ENCODE data around the gene SLFNL1. TPM values are rescaled to one million over a fixed set of nuclear protein-coding genes. Genes with fewer than 3 reads are reported as not detected.

Gene SLFNL1
- polyA plus RNA-seq, 6 donors from 2014 or later = 0.19 to 0.65 (median 0.35) TPM; not detected in 1

GRCh38 chr1:40988280-40988679 is 33.2 kb downstream of the SLFNL1 start:
- DNase-seq = no peak
- ATAC-seq (ENCODE audit: low read depth in 2 of 2) = no peak
- Mint-ChIP-seq H3K27ac (no peak overlapping the region), H3K27me3 (no peaks in the 10 kb centered on the region), H3K4me3 (no peak overlapping the region), H3K4me1 (peaks cover 0 to 7% (median 1%) of the 10 kb centered on the region in 3 donors), H3K9me3 (no peaks in the 10 kb centered on the region), H3K36me3 (peaks cover 47 to 67% of the 10 kb centered on the region in 2 donors)

GRCh38 chr1:40987439-40988276 is 33.9 kb downstream of the SLFNL1 start:
- ATAC-seq (ENCODE audit: low read depth in 2 of 2) (no peak), DNase-seq (no peak)
- Mint-ChIP-seq H3K4me1 (peaks cover 0 to 7% (median 1%) of the 10 kb centered on the region in 3 donors), H3K4me3 (no peak overlapping the region), H3K27ac (no peak overlapping the region), H3K9me3 (no peaks in the 10 kb centered on the region), H3K27me3 (no peaks in the 10 kb centered on the region), H3K36me3 (peaks cover 47 to 67% of the 10 kb centered on the region in 2 donors)

GRCh38 chr1:40986956-40987355 is 34.6 kb downstream of the SLFNL1 start:
- Mint-ChIP-seq H3K27ac (no peak overlapping the region), H3K9me3 (no peaks in the 10 kb centered on the region), H3K4me1 (peaks cover 4 to 10% (median 7%) of the 10 kb centered on the region in 3 donors), H3K4me3 (no peak overlapping the region), H3K27me3 (no peaks in the 10 kb centered on the region), H3K36me3 (peaks cover 42 to 62% of the 10 kb centered on the region in 2 donors)
- DNase-seq (no peak), ATAC-seq (ENCODE audit: low read depth in 2 of 2) (no peak)

- no peak for DNase-seq
- Mint-ChIP-seq H3K4me3 (no peak overlapping the region), H3K4me1 (peaks cover 7 to 11% (median 10%) of the 10 kb centered on the region in 3 donors), H3K27ac (no peak overlapping the region), H3K9me3 (no peaks in the 10 kb centered on the region), H3K27me3 (no peaks in the 10 kb centered on the region), H3K36me3 (peaks cover 38 to 56% of the 10 kb centered on the region in 2 donors)
- no peak for ATAC-seq (ENCODE audit: low read depth in 2 of 2)
Measured at GRCh38 chr1:40986328-40986783, 35.2 kb downstream of the SLFNL1 start.

GRCh38 chr1:40985875-40986274 is 35.6 kb downstream of the SLFNL1 start:
- peaks cover 11 to 16% (median 15%) of the 10 kb centered on the region in 3 donors for H3K4me1 Mint-ChIP-seq
- ATAC-seq (ENCODE audit: low read depth in 2 of 2) (no peak), DNase-seq (no peak)
- H3K4me3 Mint-ChIP-seq = no peak overlapping the region
- no peak overlapping the region for H3K27ac Mint-ChIP-seq
- H3K27me3 Mint-ChIP-seq = no peaks in the 10 kb centered on the region
- H3K36me3 Mint-ChIP-seq = peaks cover 36 to 54% of the 10 kb centered on the region in 2 donors
- H3K9me3 Mint-ChIP-seq = no peaks in the 10 kb centered on the region

DNA sequence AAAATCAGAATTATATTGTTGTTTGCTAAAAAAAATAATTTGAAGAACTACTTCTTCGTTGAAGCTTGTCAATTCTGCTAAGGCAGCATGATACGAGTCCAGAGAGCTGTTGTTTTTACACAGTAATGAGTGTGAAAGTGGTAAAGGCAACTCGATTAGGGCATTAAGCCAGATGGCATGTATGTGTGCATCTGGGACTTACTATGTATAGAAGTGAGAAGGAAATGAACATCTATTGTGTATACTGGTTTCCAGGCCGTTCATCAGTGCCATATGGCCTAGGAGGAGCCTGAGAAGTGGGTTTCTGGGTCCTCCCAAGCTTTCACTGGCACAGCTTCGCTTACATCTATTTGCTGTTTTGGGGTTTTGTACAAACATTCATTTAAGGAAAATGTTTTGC is 36.4 kb downstream of the SLFNL1 start:
- ATAC-seq (ENCODE audit: low read depth in 2 of 2) (no peak), DNase-seq (no peak)
- Mint-ChIP-seq H3K36me3 (peaks cover 29 to 46% of the 10 kb centered on the region in 2 donors), H3K27ac (no peak overlapping the region), H3K27me3 (no peaks in the 10 kb centered on the region), H3K9me3 (no peaks in the 10 kb centered on the region), H3K4me3 (no peak overlapping the region), H3K4me1 (peaks cover 18 to 23% (median 21%) of the 10 kb centered on the region in 3 donors)

DNA sequence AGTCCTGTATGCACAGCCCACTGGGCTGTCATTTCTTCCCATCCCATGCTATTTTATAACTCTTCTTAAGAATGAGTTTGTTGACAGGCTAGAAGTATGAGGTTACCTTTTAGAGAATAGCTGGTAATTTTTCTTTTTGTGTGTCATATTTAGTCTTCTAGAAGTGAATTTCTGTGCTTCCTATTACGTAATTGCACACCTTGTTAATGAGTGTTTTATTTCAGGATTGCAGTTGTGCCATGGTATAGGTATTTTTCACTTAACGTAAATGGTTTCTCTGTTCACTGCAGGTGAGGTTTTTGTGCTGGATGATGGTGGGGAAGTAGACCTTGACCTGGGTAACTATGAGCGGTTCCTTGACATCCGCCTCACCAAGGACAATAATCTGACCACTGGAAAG is 37.0 kb downstream of the SLFNL1 start:
- DNase-seq (no peak), ATAC-seq (ENCODE audit: low read depth in 2 of 2) (no peak)
- Mint-ChIP-seq H3K4me1 (peaks cover 19 to 23% (median 21%) of the 10 kb centered on the region in 3 donors), H3K27ac (peak overlapping the region in 1 of 6 donors; percentile 21), H3K36me3 (peaks cover 24 to 40% of the 10 kb centered on the region in 2 donors), H3K4me3 (no peak overlapping the region), H3K9me3 (no peaks in the 10 kb centered on the region), H3K27me3 (no peaks in the 10 kb centered on the region)

DNA sequence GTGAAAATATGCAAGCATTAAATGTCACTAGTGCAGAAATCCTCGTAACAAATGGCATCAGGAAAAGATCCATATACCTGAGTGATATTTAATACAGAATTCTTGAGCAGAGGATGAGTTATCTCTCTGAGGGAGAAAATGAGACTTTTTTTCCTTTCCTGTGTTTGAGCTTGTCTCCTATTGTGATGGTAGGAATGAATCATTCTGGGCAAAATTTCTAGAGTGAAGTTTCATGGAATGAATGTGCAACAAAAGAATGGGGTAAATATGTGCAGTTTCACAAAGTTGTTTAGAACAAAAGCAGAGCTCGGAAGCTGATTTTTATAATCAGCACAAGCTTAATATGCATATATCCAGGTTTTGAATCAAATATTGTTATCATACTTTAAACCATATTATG is 37.5 kb downstream of the SLFNL1 start:
- Mint-ChIP-seq H3K36me3 (peaks cover 19 to 35% of the 10 kb centered on the region in 2 donors), H3K27me3 (no peaks in the 10 kb centered on the region), H3K9me3 (no peaks in the 10 kb centered on the region), H3K4me1 (peaks cover 19 to 23% (median 21%) of the 10 kb centered on the region in 3 donors), H3K27ac (no peak overlapping the region), H3K4me3 (peak overlapping the region in 1 of 8 donors; percentile 32)
- no peak for DNase-seq
- ATAC-seq (ENCODE audit: low read depth in 2 of 2) = no peak

- no peaks in the 10 kb centered on the region for H3K27me3 Mint-ChIP-seq
- peaks cover 12 to 28% of the 10 kb centered on the region in 2 donors for H3K36me3 Mint-ChIP-seq
- no peak overlapping the region for H3K27ac Mint-ChIP-seq
- DNase-seq = no peak
- H3K4me3 Mint-ChIP-seq = no peak overlapping the region
- ATAC-seq (ENCODE audit: low read depth in 2 of 2) = no peak
- no peaks in the 10 kb centered on the region for H3K9me3 Mint-ChIP-seq
- peaks cover 23 to 26% (median 24%) of the 10 kb centered on the region in 3 donors for H3K4me1 Mint-ChIP-seq
Measured at GRCh38 chr1:40983286-40983685, 38.2 kb downstream of the SLFNL1 start.

GRCh38 chr1:40982721-40983120 is 38.8 kb downstream of the SLFNL1 start:
- Mint-ChIP-seq H3K27ac (no peak overlapping the region), H3K9me3 (no peaks in the 10 kb centered on the region), H3K4me3 (peak overlapping the region in 1 of 8 donors; percentile 60), H3K36me3 (peaks cover 10 to 26% of the 10 kb centered on the region in 2 donors), H3K27me3 (no peaks in the 10 kb centered on the region), H3K4me1 (peaks cover 23 to 26% (median 24%) of the 10 kb centered on the region in 3 donors)
- DNase-seq (no peak), ATAC-seq (ENCODE audit: low read depth in 2 of 2) (no peak)

DNA sequence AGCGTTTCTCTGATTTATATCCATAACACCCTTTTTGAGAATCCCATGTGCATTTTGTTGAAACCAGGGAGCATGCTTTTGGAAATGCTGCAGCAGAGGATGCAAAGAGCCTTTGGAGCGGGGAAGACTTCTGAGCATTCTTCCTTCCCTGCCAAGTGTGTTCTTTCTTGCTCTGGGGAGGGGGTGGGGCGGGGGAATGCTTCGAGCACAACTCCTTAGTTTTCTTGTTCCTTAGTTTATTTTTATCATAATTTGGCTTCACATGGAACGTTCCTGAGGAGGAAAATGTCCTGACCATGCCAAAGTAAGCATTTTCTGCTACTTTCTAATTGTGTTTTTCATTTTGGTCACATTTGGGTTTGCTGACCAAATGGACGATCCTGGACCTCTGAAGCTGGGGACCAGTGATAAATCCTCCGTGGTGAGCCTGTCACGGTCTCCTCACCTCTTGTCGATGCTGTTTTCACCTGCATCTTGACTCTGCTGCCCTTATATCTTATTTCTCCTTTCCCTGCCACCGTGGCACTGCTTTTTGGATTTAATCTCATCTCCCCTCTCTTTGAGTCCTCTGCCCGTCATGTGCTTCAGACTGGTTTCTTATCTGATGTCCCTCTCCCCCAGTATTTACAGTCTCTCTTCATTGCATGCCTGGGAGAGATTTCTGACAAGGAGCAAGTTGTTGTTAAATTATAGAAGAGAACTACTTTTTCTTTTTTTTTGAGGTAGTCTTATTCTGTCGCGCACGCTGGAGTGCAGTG is 39.7 kb downstream of the SLFNL1 start:
- no peaks in the 10 kb centered on the region for H3K9me3 Mint-ChIP-seq
- ATAC-seq (ENCODE audit: low read depth in 2 of 2) (no peak), DNase-seq (no peak)
- peak overlapping the region in 3 of 6 donors; percentile 26 to 98 (median 65) for H3K27ac Mint-ChIP-seq
- peak overlapping the region in 5 of 8 donors; percentile 25 to 81 (median 55) for H3K4me3 Mint-ChIP-seq
- H3K27me3 Mint-ChIP-seq = no peaks in the 10 kb centered on the region
- H3K36me3 Mint-ChIP-seq = peaks cover 10 to 19% of the 10 kb centered on the region in 2 donors
- peaks cover 23 to 26% (median 24%) of the 10 kb centered on the region in 3 donors for H3K4me1 Mint-ChIP-seq

GRCh38 chr1:40980453-40981121 is 40.9 kb downstream of the SLFNL1 start:
- DNase-seq = peak; percentile 11
- peak overlapping the region; percentile 78 to 98 (median 95) for H3K4me3 Mint-ChIP-seq
- peaks cover under 1 to 10% of the 10 kb centered on the region in 2 donors for H3K36me3 Mint-ChIP-seq
- H3K9me3 Mint-ChIP-seq = no peaks in the 10 kb centered on the region
- H3K27ac Mint-ChIP-seq = peak overlapping the region; percentile 77 to 98 (median 93)
- no peaks in the 10 kb centered on the region for H3K27me3 Mint-ChIP-seq
- H3K4me1 Mint-ChIP-seq = peaks cover 19 to 24% (median 21%) of the 10 kb centered on the region in 3 donors
- ATAC-seq (ENCODE audit: low read depth in 2 of 2) = peak; percentile 8 to 20

GRCh38 chr1:40980068-40980452 is 41.5 kb downstream of the SLFNL1 start:
- Mint-ChIP-seq H3K27ac (peak overlapping the region; percentile 77 to 98 (median 93)), H3K36me3 (peaks cover 0 to 10% of the 10 kb centered on the region in 2 donors), H3K9me3 (no peaks in the 10 kb centered on the region), H3K27me3 (no peaks in the 10 kb centered on the region), H3K4me1 (peaks cover 19 to 24% (median 21%) of the 10 kb centered on the region in 3 donors), H3K4me3 (peak overlapping the region; percentile 78 to 98 (median 95))
- no peak for DNase-seq
- peak; percentile 40 to 41 for ATAC-seq (ENCODE audit: low read depth in 2 of 2)
